Embryonic facial prominence (tissue), 1 donor: ENCODE measurements around the gene BTNL8.

ENCODE experiments used
- DNase-seq: peaks from one replicate; pipeline ENCODE4 v3.0.0-alpha.2; 2016; ENCODE audit errors: extremely low spot score

Gene BTNL8

DNA sequence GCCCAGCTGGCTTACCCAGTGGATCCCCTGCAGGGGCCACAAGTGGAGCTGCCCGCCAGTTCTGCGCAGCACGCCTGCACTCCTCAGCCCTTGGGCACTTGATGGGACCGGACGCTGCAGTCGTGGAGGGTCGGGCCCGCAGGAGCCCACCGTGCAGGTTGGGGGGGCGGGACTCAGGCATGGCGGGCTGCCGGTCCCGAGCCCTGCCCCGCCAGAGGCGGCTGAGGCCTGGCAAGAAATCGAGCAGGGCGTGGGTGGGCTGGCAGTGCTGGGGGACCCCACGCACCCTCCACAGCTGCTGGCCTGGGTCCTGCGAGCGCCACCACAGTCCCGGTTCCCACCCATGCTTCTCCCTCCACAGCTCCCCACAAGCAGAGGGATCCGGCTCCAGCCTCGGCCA is 70.4 kb downstream of the BTNL8 start:
- no peak for DNase-seq

DNA sequence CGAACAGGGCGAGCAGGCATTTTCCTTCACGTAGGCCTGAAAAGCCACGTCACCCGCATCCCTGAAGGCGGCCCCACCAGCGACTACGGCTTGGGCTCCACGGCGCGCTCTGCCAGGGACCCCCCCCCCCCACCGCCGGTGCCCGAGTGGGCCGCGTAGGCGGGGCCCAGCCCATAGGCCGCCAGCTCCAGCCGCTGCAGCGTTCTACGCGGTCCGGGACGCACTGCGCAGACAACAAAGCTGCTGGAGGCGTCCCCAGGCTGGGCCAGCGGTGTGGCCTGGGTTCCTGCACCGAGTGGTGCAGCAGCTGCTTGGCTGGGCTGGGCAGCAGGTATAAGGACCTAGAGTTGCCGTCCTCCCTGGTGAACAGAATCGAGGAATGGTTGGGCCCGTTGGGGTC is 71.4 kb downstream of the BTNL8 start:
- no peak for DNase-seq

DNA sequence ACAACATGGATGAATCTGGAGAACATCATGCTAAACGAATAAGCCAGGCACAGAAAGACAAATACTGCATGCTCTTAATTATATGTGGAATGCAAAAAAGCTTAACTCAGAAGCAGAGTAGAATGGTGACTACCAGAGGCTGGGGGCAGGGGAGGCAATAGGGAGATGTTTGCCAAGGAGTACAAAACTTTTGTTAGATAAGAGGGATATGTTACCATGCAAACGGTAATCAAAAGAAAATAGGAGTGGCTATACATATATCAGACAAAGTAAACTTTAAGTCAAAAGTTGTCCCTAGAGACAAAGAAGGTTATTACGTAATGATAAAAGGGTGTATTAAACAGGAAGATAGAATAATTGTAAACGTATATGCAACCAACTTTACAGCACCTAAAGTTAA is 71.9 kb downstream of the BTNL8 start:
- no peak for DNase-seq

DNA sequence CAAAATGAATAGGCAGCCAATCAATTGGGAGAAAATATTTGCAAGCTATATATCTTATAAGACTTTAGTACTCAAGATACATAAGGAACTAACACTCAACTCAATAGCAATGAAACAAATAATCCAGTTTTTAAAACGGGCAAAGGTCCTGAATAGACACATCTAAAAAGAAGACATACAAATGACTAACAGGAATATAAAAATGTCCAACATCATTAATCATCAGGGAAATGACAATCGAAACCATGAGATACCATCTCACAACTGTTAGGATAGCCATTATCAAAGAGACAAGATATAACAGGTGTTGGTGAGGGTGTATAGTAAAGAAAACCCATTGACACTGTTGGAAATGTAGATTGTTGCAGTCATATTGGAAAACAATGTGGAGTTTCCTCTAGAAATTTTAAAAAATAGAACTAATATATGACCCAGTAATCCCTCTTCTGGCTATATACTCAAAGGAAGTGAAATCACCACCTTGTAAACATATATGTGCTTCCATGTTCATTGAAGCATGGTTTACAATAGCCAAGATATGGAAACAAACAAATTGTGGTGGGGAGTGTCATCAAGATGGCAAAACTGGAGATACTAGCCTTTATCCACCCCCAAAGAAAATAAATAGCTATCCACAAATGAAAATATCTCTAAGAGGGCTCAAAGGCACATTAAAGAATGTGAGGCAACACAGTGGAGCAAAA is 75.8 kb downstream of the BTNL8 start:
- no peak for DNase-seq

DNA sequence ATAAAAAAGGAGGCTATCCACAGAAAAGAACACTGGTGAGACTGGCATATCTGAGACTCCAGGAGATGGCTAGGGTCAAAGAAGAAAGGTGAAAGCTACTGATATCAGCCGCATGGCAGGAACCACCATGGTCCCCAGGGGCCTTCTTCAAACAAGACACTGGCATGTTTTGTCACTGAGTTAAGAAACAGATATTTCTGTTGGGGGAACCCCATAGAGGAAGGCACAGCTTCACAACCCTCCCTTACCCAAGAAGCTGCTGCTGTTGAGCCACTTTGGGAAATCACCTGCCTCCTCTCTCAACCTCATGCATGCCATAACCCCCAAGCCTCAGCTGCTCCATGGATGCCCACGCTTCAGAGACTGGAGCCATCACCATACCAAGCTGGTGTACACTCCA is 76.4 kb downstream of the BTNL8 start:
- no peak for DNase-seq

DNA sequence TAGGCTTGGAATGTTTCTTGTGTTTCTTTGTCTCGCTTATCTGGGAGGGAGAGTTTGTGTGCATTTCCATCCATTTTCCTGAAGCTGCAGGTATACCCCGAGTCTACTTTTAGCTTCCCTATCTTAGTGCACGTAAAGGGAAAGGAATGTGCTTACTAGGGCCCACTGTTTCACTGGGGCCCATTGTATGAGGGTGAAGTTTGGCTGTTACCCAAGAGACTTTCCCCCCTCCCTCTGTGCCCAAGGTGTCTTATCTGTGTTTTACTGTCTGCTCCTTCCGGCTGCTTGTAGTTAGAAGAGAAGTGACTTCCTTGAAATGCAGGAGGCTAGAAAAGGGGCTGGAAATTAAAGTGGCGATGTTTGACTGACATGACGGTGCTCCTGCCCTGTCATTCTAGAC is 77.6 kb downstream of the BTNL8 start:
- no peak for DNase-seq

DNA sequence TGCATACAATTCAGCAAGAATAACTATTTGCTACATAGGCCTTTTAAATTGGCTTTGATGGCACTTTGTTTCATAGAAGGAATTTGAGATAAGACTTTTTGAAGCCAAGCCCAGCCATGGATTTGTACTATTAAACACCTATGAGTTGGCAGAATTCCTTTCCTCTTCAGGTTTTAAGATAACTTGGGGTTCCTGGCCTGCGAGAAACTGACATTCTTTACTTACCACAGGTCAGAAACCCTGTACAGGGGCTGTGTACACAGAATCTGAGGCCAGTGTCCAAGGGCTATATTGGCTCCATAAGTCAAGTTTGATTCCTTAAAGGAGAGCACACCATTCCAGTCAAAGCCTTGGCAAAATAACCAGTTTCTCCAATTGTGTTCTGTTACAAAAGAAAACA is 78.9 kb downstream of the BTNL8 start:
- no peak for DNase-seq

DNA sequence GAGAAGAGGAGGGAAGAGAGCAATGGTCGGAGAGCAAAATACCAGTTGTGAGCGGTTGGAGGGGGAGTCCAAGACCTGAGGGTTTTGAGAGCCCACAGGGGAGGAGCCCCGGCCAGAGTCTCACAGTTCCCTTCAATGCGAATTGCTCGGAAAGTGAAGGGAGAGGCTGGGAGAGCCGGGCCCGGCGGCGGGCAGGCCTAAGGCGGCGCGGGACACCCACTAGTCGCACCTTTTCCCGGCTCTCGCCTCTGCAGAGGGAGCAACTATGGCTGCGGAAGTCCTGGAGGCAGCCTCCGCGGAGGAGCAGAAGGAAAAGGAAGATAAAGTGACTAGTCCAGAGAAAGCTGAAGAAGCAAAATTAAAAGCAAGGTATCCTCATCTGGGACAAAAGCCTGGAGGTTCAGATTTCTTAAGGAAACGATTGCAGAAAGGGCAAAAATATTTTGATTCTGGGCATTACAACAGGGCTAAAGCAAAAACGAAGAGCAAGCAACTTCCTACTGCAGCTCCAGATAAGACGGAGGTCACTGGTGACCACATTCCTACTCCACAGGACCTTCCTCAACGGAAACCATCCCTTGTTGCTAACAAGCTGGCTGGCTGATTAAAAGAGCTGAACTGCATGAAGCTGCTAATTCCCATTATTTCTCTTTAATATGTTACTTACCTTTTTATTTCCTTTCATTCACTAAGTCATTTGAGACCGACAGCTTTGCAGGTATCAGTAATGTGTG is 83.2 kb downstream of the BTNL8 start:
- no peak for DNase-seq

DNA sequence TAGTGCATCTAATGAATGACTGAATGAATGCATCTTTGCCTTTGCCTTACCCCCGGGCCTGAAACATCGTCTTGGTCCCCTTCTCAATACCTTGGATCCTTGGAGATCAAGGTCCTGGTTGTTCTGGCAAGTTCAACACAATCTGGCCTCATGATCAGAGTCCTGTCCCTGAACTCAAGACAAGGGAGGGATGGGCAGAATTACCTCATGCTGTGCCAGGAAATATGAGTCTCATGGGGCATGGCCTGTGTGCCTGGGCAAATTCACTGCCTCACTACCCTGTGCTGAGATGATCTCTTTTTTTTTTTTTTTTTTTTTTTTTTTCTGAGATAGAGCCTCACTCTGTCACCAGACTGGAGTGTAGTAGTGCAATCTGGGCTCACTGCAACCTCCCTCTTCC is 89.1 kb downstream of the BTNL8 start:
- no peak for DNase-seq

DNA sequence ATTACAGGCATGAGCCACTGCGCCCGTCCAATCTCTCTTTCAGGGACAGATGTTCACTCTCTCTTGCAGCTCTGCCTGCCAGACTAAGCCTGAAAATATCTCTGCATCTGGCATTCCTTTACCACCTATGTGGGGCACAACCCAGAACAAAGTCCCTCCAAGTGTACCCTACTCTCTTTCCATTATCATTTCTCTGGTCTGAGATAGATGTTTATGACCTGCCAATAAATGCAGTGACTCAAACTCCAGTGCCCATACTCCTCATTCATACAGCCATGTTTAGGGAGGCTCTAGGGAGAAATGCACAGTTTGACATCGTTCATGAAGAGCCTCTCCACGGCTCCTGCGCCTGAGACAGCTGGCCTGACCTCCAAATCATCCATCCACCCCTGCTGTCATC is 89.6 kb downstream of the BTNL8 start, which contains the start of gene BTNL3:
Gene BTNL3, plus strand, starts transcription at position 255 of the 400 bp plus-strand sequence. CDS start 183 bp downstream, outside the sequence.
- DNase-seq: no peak

DNA sequence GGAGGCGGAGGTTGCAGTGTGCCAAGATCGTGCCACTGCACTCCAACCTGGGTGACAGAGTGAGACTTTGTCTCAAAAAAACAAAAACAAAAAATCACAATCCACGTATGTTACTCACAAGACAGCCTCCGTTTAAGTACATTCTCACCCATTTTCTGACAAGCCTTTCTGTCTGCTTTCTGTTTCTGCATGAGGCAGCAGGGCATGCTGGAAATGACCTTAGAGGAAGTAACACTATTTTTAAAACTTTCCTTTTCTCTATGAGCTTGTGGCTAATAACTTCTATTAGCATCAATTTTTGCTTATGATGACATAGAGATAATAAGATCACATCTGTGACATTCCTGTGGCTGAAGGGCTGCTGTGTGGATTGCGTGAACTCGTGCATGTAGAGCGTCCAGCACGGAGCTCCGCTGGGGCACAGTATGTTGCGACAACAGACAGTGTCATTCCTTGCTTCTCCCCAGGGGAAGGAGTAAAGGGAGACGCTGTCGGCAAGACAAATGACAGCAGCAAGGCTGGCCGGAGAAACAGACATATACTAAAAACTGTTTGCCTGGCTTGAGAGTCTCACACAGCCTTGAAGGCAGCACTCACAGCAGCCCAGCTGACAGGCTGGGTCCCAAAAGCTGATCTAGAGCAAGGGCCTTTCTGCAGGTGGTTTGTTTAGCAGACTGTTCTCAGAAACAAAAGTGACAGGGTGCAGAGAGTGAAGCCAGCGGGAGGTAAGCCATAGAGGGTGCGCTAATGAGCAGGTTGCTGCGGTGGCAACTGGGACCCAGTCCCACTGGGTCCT is 91.3 kb downstream of the BTNL8 start:
- no peak for DNase-seq

DNA sequence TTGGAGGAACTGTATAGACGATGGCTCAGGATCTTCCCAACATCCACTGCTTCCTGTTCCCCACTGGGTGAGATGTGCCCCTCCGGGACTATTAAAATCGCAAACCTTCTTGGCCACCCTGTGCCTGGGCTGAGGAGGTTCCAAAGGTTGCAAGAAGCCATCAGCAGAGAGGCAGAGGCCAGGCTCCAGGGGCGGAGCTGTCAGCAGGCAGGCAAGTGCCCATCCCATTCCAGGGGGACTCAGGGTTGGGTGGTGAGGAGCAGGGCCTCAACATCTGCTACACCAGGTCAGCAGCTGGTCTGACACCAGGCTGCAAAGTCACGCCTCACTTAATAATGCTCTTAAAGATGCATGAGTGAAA is 91.9 kb downstream of the BTNL8 start:
- DNase-seq: no peak
